ENCODE results near the gene HAAO. TPM values are rescaled to one million over a fixed set of nuclear protein-coding genes. Genes with fewer than 3 reads are reported as not detected.

Gene HAAO
- total RNA-seq, 1 donor from 2014 or later = 14.5 TPM

DNA sequence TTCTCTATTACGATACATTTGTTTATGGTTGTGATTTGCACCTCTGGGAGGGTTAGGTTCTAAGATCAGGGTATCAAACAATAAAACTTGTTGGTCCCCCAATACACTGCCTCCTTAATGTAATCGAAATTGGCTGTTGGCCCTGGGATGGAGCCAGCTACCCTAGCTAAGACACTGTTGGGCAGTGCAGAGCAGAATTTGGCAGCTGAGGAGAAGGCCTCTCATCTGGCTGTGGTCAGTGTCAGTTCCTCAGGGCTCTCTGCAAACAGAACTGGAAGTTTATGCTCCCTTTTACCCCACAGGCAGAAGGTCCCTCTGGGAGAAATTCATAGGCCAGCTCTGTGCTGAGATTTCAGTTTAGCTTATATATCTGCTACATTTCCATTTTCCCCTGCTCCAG lies 8.6 kb upstream of the HAAO start:
- TF ChIP-seq, protein P1, sequence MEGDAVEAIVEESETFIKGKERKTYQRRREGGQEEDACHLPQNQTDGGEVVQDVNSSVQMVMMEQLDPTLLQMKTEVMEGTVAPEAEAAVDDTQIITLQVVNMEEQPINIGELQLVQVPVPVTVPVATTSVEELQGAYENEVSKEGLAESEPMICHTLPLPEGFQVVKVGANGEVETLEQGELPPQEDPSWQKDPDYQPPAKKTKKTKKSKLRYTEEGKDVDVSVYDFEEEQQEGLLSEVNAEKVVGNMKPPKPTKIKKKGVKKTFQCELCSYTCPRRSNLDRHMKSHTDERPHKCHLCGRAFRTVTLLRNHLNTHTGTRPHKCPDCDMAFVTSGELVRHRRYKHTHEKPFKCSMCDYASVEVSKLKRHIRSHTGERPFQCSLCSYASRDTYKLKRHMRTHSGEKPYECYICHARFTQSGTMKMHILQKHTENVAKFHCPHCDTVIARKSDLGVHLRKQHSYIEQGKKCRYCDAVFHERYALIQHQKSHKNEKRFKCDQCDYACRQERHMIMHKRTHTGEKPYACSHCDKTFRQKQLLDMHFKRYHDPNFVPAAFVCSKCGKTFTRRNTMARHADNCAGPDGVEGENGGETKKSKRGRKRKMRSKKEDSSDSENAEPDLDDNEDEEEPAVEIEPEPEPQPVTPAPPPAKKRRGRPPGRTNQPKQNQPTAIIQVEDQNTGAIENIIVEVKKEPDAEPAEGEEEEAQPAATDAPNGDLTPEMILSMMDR (IDR thresholded peaks at IDR 0.05; ENCODE audit: unreplicated experiment) = no peak
- Mint-ChIP-seq H3K4me3 (ENCODE audit: low read depth) (no peak overlapping the region), H3K36me3 (ENCODE audit: insufficient read depth) (peaks cover 1% of the 10 kb centered on the region), H3K27ac (no peak overlapping the region), H3K9me3 (ENCODE audit: low read depth) (no peaks in the 10 kb centered on the region), H3K4me1 (ENCODE audit: low read depth) (peaks cover 3% of the 10 kb centered on the region), H3K27me3 (no peaks in the 10 kb centered on the region)
- DNase-seq (ENCODE audit: low spot score, unreplicated experiment) = no peak

DNA sequence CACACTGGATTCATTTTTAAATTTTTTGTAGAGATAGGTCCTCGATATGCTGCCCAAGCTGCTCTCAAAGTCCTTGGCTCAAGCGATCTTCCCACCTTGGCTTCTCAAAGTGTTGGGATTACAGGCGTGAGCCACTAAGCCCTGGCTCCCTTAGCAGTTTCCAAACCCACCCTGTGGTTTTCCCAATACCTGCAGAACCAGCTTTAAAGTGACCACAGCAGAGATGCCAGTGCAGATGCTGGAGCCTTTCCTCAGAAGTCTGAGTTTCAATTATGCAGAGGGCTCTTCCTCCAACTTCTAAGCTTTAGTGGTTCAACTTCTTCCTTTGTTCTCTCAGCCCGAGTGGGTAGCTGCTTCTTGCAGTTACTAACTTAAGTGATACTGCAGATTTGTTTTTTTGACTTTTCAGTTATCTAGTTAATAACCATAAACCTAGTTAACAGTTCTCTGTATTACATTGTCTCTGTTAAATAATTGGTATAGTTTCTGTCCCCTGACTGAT lies 8.1 kb upstream of the HAAO start:
- Mint-ChIP-seq H3K4me1 (ENCODE audit: low read depth) (peaks cover 3% of the 10 kb centered on the region), H3K4me3 (ENCODE audit: low read depth) (no peak overlapping the region), H3K27me3 (no peaks in the 10 kb centered on the region), H3K9me3 (ENCODE audit: low read depth) (no peaks in the 10 kb centered on the region), H3K27ac (no peak overlapping the region), H3K36me3 (ENCODE audit: insufficient read depth) (peaks cover 1% of the 10 kb centered on the region)
- DNase-seq (ENCODE audit: low spot score, unreplicated experiment) = no peak
- TF ChIP-seq, protein P1 (IDR thresholded peaks at IDR 0.05; ENCODE audit: unreplicated experiment) = no peak

DNA sequence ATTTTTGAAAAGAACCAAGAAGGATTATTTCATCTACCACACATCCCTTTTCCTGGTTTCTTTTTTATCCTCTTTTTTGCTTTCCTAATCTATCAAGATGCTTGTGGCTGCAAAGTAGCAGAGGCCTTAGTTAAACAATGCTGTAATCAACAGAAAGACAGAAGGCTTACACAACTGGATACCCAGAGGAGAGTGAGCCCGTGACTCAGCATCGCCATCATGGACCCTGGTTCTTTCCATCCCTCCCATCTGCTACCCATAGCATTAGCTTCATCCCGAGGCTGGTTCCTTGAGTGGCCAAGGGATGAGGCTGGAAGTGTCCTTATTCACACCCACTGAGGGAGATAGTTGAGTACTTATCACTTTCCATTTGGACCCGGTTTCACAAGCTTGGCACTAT lies 7.5 kb upstream of the HAAO start:
- Mint-ChIP-seq H3K36me3 (ENCODE audit: insufficient read depth) (peaks cover 1% of the 10 kb centered on the region), H3K4me1 (ENCODE audit: low read depth) (peaks cover 3% of the 10 kb centered on the region), H3K27ac (no peak overlapping the region), H3K27me3 (no peaks in the 10 kb centered on the region), H3K9me3 (ENCODE audit: low read depth) (no peaks in the 10 kb centered on the region), H3K4me3 (ENCODE audit: low read depth) (no peak overlapping the region)
- no peak for DNase-seq (ENCODE audit: low spot score, unreplicated experiment)
- TF ChIP-seq, protein P1 (IDR thresholded peaks at IDR 0.05; ENCODE audit: unreplicated experiment) = no peak

DNA sequence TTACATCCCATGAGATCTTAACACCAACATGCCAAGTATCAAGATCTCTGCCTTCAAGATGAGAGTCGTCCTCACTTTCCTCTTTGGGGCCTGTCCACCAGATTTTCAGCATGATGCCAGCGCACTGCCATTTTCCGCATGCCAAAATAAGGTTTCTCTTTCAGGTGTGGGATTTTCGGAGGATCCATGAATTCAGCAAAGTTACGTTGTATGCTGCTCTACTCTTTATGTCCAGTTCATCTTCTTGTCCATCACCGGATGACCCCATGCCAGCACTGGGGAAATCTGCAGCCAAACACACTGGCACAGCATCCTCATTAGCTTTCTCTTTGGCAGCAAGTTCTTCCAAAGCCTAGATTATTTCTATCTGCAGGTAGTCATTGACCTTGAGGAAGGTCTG lies 4.9 kb upstream of the HAAO start:
- no peak overlapping the region for H3K27ac Mint-ChIP-seq
- peaks cover 1% of the 10 kb centered on the region for H3K36me3 Mint-ChIP-seq (ENCODE audit: insufficient read depth)
- DNase-seq (ENCODE audit: low spot score, unreplicated experiment) = no peak
- TF ChIP-seq, protein P1 (IDR thresholded peaks at IDR 0.05; ENCODE audit: unreplicated experiment) = no peak
- no peak overlapping the region for H3K4me3 Mint-ChIP-seq (ENCODE audit: low read depth)
- H3K27me3 Mint-ChIP-seq = no peaks in the 10 kb centered on the region
- no peaks in the 10 kb centered on the region for H3K9me3 Mint-ChIP-seq (ENCODE audit: low read depth)
- H3K4me1 Mint-ChIP-seq (ENCODE audit: low read depth) = peaks cover 19% of the 10 kb centered on the region

DNA sequence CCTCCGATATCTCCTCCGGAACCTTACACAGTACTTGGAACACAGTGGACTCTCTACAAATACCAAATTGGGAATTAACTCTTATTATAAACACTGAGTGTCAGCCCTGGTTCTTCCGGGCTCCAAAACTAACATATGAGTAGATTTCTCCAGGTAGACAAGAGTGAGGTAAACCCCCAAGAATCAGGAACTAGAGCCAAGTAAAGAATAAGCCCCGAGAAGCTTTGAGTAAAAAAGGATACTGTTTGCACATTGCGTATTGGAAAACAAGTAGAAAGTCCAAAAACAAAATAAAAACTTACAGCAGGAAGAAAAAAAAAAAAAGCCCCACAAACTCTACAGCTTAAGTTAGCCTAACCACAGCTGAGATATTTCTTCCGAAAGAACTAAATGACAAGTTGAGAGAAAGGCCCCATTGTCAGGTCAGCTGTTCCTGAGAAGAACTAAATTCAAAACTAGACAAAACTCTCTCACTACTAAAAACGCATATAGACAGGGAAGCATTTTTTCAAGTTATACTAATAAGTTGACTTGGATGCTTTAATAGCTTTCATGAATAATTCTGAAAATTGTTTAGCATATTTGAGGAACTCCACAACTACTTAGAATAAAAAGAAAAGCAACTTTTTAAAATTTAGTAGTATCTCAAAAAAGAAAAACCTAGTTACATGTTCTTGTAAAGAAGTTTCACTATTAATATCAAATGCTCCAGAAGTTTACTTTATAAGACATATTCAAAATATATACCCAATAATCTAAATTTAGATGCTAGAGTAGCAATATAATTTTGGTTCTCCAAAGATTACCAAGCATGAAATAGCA lies 4.3 kb upstream of the HAAO start:
- Mint-ChIP-seq H3K27me3 (no peaks in the 10 kb centered on the region), H3K36me3 (ENCODE audit: insufficient read depth) (peaks cover 1% of the 10 kb centered on the region), H3K4me1 (ENCODE audit: low read depth) (peaks cover 21% of the 10 kb centered on the region), H3K27ac (no peak overlapping the region), H3K4me3 (ENCODE audit: low read depth) (no peak overlapping the region), H3K9me3 (ENCODE audit: low read depth) (no peaks in the 10 kb centered on the region)
- DNase-seq (ENCODE audit: low spot score, unreplicated experiment) = no peak
- TF ChIP-seq, protein P1 (IDR thresholded peaks at IDR 0.05; ENCODE audit: unreplicated experiment) = no peak

All from progenitor cell of endocrine pancreas (in vitro differentiated cells).